ENCODE data around the gene CDC16. TPM values are rescaled to one million over a fixed set of nuclear protein-coding genes. Genes with fewer than 3 reads are reported as not detected.
"Not testable (repeated sequence)": the region's sequence is repeated elsewhere in the genome, so short reads cannot be mapped to it uniquely, and the experiment has no call there.

The CDC16 gene, protein sequence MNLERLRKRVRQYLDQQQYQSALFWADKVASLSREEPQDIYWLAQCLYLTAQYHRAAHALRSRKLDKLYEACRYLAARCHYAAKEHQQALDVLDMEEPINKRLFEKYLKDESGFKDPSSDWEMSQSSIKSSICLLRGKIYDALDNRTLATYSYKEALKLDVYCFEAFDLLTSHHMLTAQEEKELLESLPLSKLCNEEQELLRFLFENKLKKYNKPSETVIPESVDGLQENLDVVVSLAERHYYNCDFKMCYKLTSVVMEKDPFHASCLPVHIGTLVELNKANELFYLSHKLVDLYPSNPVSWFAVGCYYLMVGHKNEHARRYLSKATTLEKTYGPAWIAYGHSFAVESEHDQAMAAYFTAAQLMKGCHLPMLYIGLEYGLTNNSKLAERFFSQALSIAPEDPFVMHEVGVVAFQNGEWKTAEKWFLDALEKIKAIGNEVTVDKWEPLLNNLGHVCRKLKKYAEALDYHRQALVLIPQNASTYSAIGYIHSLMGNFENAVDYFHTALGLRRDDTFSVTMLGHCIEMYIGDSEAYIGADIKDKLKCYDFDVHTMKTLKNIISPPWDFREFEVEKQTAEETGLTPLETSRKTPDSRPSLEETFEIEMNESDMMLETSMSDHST
- 35.9 TPM for total RNA-seq
- long read RNA-seq, transcript CDC16-203 (18 exons, 2,203 nt): major isoform, 16 of 50 reads
- long read RNA-seq, transcript CDC16-204 (19 exons, 2,211 nt): minor isoform, 8 of 50 reads
- long read RNA-seq, partial matches to known transcripts: 13 of 50 reads
- long read RNA-seq, other reads (novel, unspliced or antisense): 13 of 50 reads

DNA sequence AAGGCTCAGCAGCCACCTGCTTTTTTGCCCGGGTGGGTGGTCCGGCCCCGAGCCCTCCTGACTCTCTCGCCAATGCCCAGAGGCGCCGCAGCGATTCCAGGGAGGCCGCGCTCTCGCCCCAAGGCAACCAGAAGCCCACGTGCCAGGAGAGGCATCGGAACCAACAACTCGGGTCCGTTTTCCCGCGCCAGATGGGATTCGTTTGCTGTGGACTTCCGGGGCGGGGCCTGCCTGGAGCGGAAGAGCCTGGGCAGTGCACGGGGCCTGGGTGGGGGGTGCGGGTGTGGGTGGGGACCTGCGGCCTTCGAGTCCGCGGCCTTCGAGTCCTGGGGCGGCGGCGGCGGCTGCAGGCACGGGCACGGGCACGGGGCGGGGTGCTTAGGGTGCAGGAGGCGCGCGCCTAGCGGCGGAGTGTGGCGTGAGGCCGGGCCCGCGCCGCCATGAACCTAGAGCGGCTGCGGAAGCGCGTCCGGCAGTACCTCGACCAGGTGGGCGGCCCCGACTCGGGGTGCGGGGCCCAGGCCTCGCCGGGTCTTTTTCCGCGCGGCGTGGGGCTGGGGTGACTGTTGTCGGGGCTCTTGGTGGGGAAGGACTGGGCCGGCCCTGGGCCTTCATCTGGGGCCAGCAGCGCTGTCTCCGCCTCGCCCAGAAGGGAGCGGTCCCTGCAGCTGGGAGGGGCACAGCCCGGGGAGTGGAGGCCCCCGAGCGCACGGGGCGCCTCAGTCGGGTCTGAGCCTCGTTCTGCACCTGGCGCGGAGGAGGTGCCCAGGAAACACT lies at the start of gene CDC16:
Gene CDC16, plus strand, starts transcription at position 253 of the 777 bp plus-strand sequence. Its CDS starts 188 bp downstream, at position 441.
- intact Hi-C loops (cut with micrococcal nuclease): no loop called here
- peak; percentile 98 for ATAC-seq
- DNase-seq: peak; percentile 96

DNA sequence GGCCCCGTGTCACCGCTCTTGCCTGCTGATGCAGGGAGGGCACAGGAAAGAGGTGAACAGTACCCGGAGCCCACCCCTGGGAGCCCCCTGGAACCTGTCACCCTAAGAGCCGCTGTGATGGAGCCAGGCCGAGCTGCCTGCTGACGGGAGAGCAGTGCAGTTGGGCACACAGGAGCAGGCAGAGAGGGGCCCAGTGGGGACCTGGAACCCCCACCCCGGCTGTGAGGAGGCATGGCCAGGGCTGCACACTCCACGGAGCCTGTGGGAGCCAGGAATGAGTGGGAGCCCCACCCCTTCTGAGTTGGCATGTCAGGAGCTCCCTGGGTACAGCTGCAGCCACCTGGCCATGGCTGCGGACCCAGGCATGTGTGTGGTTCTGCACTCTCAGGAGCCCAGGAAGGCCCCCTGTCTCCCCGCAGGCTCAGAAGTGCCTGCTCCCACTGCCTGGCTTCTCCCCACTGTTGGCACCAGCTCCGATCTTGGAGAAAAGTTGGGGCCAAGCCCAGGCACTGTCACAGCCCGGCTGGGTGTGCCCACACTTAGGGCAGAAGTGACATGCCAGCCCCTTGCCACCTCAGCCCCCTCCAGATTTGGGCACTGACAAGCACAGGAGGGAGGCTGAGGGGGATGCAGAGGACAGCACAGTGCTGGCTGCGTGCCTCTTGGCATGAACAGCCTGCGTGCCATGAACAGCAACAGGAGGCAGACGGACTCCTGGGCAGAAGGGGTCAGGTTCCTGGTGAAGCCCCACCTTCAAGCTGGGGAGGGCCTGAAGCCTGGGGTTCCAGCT lies 49.3 kb upstream of the CDC16 start:
- intact Hi-C loops (cut with micrococcal nuclease): no loop called here
- ATAC-seq (peak; percentile 97), DNase-seq (peak; percentile 70)

DNA sequence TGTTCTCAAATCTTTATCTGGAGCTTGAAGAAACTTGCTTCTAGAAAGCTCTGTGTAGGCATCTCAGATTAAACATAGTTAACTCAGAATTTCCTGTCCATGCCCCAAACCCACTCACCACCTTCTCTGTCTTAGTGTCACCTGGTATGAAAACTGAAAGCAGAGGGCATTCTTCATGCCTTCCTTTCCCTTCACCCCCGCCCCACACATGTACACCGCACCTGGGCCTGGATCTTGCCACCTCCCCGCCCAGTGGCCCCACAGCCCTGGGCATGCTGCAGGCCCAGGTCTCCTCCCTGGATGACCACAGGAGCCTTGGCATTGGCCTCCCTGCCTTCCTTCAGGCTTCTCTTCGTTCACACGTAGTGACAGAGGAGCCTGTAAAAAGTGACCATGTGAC lies 39.8 kb upstream of the CDC16 start:
- intact Hi-C loops (cut with micrococcal nuclease): no loop called here
- DNase-seq (no peak), ATAC-seq (no peak)

DNA sequence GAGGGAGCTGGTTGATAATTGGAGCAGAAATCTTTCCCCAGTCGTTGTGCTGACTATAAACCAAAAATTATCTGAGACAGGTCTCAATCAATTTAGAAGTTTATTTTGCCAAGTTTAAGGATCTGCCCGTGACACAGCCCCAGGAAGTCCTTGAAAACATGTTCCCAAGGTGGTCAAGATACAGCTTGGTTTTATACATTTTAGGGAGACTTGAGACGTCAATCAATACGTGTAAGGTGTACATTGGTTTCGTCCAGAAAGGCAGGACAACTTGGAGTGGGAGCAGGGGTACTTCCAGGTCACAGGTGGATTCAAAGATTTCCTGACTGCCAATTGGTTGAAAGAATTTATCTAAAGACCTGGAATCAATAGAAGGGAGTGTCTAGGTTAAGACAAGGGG lies 38.1 kb upstream of the CDC16 start:
- intact Hi-C loops (cut with micrococcal nuclease): no loop called here
- ATAC-seq (no peak), DNase-seq (no peak)

DNA sequence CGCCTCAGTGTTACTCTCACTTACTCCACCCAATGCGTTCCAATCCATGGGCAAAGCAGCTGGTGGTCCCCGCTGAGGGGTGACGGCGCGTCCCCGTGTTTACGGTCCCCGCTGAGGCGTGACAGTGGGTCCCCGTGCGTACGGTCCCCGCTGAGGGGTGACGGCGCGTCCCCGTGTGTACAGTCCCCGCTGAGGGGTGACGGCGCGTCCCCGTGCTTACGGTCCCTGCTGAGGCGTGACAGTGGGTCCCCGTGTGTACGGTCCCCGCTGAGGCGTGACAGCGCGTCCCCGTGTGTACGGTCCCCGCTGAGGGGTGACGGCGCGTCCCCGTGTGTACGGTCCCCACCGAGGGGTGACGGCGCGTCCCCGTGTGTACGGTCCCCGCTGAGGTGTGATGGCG lies 36.1 kb upstream of the CDC16 start:
- intact Hi-C loops (cut with micrococcal nuclease): no loop called here
- ATAC-seq (no peak), DNase-seq (no peak)

DNA sequence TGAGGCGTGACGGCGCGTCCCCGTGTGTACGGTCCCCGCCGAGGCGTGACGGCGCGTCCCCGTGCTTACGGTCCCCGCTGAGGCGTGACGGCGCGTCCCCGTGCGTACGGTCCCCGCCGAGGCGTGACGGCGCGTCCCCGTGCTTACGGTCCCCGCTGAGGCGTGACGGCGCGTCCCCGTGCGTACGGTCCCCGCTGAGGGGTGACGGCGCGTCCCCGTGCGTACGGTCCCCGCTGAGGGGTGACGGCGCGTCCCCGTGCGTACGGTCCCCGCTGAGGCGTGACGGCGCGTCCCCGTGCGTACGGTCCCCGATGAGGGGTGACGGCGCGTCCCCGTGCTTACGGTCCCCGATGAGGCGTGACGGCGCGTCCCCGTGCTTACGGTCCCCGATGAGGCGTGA lies 35.2 kb upstream of the CDC16 start:
- DNase-seq; intact Hi-C loops (cut with micrococcal nuclease); ATAC-seq: not testable (repeated sequence)

DNA sequence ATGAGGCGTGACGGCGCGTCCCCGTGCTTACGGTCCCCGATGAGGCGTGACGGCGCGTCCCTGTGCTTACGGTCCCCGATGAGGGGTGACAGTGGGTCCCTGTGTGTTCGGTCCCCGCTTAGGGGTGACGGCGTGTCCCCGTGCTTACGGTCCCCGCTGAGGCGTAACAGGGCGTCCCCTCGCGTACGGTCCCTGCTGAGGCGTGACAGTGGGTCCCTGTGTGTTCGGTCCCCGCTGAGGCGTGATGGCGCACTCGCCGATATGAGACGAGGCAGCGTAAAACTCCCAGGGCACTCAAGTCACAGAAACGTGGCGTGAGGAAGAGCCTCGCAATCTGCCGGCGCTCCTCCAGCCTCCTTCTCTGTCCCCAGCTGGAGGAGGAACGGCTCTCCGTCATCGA lies 34.7 kb upstream of the CDC16 start:
- DNase-seq (no peak), ATAC-seq (no peak)
- intact Hi-C loops (cut with micrococcal nuclease): no loop called here

DNA sequence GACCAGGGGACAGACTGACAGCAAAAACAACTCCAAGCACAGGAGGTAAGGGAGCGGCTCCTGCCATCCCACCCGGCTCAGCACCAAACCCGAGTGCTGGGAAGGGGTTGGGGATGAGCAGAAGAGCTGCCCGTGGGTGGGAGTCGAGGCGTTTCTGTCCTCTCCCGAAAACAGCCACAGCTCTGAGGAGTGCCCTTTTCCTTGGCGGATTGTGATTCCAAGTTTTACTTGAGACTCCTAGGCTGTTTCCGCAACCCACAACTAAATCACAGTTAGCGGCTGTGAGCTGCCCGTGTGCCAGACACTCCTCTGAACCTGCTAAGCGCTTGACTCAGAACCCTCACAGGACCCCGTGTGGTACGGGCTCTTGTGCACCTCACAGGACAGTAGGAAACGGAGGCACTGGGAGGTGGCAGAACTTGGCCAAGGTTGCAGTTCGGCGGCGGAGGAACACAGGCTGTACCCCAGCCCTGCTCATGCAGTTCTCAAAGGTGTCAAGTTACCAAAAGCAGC lies 34.2 kb upstream of the CDC16 start:
- intact Hi-C loops (cut with micrococcal nuclease): no loop called here
- no peak for ATAC-seq

DNA sequence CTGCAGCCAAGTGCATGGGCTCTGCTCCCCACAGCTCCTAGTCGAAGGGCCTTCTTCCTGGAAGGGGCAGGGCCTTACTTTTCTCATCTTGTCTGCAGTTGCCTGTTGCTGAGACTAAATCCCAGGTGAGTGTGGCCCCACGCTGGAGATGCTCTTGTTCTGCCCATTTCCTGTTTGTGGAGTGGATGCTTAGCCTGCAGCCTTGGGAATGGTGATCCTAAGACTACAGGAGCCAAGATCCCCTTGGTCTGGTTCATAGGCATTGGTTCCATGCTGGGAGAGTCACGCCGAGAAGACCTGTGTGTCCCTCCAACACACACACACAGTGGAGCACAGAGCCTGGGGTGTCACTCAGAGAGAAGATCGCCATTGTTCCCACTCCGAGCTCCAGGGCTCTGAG lies 32.1 kb upstream of the CDC16 start:
- no peak for ATAC-seq
- intact Hi-C loops (cut with micrococcal nuclease): no loop called here

More for the DNA sequence above, 34.2 kb upstream of the CDC16 start:
- DNase-seq: no peak

DNA sequence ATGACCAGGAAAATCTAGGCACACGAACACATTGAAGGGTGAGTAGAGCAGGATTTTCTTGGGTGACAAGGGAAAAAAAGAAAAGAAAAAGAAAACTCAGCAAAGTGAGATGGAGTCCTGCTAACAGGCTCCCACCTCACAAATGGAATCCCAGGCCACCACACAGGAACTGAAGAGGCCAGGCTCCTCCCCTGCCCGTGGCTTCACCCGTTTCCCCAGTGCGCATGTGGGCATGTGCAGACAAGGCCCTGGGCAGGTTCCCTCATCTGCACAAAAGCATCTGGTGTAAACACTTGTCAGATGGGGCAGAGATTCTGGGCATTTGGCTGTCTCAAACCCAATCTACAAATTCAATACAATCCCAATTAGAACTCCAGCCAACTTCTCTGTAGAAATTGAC lies 31.2 kb upstream of the CDC16 start:
- ATAC-seq: no peak
- intact Hi-C loops (cut with micrococcal nuclease): no loop called here
- DNase-seq: no peak

More for the DNA sequence above, 32.1 kb upstream of the CDC16 start:
- no peak for DNase-seq

DNA sequence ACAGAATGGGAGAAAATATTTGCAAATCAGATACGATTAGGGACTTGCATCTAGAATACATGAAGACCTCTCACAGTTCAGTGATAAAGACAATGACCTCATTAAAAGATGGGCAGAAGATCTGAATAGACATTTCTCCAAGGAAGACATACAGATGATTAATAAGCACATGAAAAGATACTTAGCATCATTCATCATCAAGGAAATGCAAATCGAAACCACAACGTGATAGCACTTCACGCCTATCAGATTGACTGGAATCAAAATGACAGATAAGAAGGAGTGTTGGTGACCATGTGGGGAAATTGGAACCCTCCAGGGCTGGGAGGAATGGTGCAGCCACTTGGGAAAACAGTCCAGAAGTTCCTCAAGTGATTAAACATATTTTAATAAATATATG lies 29.8 kb upstream of the CDC16 start:
- DNase-seq: no peak
- no peak for ATAC-seq
- intact Hi-C loops (cut with micrococcal nuclease): no loop called here

DNA sequence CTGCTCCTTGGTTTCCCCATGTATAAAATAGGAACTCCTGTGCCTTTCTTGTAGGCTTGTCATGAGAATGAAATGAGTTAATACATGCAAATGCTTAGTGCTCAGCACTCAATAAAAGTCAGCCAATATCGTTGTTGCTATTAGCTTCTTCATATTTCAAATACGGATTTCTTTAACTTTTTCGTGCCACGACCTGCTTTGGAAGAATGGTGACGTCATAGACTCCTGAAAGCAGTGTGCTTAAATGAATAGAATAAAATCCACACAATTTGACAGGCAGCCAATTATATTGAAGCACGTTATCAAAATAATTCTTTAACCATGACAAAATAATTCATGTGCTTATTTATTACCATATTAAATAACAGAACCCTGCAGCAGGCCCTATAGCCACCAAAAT lies 26.6 kb upstream of the CDC16 start:
- no peak for ATAC-seq
- no peak for DNase-seq
- intact Hi-C loops (cut with micrococcal nuclease): no loop called here

DNA sequence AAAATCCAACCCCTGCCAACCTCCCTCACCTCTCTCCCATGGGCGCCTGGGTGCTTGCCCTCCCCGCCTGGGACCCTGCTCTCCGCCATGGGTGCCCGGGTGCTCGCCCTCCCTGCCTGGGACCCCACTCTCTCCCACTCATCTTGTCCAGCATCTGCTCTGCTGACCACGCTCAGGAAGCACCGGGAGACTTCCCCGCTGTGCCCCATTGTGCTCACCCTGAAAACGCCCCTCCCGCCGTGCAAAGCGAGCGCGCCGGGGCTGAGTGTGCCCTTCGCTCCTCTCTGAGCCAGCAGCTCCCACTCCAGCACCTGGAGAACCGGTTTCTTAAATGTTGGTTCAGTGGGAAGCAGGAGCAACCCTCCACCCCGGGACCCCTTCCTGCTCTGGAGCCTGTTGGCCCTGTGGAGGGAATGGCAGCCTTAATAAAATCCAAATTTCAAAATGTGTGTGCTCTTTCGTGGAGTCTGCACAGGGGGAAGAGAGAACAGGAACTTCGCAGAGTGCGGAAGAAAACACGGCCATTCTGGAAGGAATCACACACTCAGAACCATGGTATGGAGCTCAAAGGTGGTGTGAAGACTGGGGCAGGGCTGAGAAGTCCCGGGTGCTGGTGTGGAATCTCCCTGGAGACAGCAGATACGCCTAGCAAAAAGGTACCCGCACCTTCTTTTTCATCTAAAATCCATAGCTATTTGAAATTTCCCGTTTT lies 23.1 kb upstream of the CDC16 start:
- intact Hi-C loops (cut with micrococcal nuclease): no loop called here
- DNase-seq (no peak), ATAC-seq (no peak)

DNA sequence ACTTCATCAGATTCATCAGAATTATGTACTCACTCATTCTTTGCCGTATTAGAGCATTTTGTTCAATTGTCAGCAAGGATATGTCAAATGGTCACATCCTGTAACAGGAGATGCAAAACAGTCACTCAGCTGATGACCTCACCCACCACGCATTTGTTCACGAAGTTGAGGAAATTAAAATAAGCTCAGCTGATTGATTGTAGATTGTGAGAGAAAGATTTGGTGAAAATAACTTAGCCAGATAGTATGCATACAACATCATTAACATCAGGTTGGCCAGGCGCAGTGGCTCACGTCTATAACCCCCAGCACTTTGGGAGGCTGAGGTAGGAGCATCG lies 22.6 kb upstream of the CDC16 start:
- DNase-seq (no peak), ATAC-seq (no peak)
- intact Hi-C loops (cut with micrococcal nuclease): no loop called here

DNA sequence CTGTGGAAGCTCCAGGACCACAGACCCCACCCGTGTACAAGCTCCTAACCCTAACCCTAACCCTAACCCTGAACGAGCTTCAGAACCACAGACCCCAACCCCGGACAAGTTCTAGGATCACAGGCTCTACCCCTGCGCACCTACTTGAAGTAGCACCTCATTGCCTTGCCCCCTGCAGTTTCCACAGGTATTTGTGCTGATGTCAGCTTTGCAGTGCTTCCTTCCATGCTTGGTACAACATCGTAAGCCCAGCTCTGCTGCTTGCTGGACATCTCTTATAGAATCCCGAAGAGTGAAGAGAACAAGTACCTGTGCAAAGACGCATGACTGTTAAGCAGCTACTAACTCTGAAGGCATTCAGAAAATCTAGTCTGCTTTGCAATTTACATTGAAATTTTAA lies 20.7 kb upstream of the CDC16 start:
- ATAC-seq (no peak), DNase-seq (no peak)
- intact Hi-C loops (cut with micrococcal nuclease): no loop called here

DNA sequence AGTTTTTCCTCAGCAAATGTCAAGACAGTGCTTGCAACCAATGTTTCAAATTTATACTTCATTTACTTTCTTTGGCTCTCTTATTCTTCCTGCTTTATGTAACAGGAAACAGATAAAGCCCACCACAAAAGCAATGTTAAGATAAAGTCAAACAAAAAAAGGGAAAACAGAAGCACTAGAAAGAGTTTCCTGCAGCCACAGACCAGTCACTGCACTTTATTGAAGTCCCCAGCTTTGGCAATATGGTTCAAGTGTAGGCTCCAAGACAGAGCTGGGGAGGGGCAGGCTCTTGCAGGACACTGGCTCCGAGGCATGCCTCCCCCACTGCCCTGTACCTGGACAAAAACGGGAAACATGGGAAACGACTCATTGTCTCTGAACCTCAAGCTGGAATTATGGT lies 15.3 kb upstream of the CDC16 start:
- no peak for ATAC-seq
- no peak for DNase-seq
- intact Hi-C loops (cut with micrococcal nuclease): no loop called here

DNA sequence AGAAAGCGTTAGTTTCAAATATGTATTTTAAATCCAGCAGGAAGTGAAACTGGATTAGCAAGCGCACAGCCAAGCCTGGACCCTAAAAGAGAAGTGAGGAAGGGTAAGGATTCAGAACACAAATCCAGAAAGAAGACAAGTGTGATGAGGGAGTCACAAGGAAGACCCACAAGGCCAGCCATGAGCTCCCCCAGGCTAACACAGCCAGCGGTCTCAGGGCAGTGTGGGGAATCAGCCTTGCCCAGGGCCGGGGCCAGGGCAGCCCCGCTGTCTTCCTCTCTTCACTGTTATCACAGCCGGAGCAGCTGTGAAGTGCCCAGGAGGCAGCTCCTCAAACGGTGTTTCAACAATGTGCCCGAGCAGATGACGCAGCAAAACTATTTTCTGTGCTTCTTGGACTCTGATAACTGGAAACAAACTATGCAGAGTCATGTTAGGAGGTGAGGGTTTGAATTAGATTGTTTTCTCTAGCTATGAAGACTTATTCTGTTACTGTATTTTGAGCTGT lies 12.2 kb upstream of the CDC16 start:
- DNase-seq (peak; percentile 43), ATAC-seq (peak; percentile 64)
- intact Hi-C loops (cut with micrococcal nuclease): no loop called here

DNA sequence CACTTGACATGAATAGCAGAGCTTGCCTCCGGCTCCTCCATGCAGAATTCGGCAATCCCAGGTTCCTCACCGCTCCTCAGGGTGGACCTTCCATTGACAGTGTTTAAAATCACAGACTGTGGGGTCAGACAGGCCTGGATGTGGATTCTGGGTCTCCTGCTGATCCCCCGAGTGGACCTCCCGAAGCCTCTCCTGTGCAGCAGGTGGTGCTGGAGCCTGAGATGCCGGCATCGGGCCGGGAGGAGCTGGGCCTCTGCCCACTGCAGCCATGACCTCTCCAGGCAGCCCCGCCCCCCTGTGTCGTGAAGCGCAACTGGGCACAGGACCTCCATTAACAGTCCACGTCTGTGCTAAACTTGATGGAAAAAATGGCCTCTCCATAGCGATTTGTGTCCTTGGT lies 10.5 kb upstream of the CDC16 start:
- DNase-seq: no peak
- intact Hi-C loops (cut with micrococcal nuclease): no loop called here
- ATAC-seq: no peak

All from left ventricle myocardium superior (tissue), 1 donor.